ENCODE results near the gene AFM. TPM values are rescaled to one million over a fixed set of nuclear protein-coding genes. Genes with fewer than 3 reads are reported as not detected.

AFM gene
- total RNA-seq, 1 experiment from 2014 or later = 2.5 TPM

- Mint-ChIP-seq H3K4me3 (ENCODE audit: unreplicated experiment) (no peak within 1 kb of the TSS), H3K27ac (ENCODE audit: unreplicated experiment) (no peak within 1 kb of the TSS), H3K36me3 (ENCODE audit: insufficient read depth, unreplicated experiment) (no peaks in the 10 kb centered on the region), H3K27me3 (ENCODE audit: insufficient read depth, unreplicated experiment) (no peaks in the 10 kb centered on the region), H3K4me1 (ENCODE audit: low read depth, unreplicated experiment) (peaks cover 22% of the 10 kb centered on the region), H3K9me3 (ENCODE audit: unreplicated experiment) (no peaks in the 10 kb centered on the region)
- Histone ChIP-seq H3K4me3 (ENCODE audit: low read depth, low read length) (peak within 1 kb of the TSS; percentile 12), H3K4me1 (peaks cover 34% of the 10 kb centered on the region), H3K9me3 (no peaks in the 10 kb centered on the region), H3K27me3 (replicated peaks; ENCODE audit: control insufficient read depth, insufficient read depth, low read length) (no peaks in the 10 kb centered on the region), H3K36me3 (ENCODE audit: control insufficient read depth, insufficient read depth, low read length) (no peaks in the 10 kb centered on the region)
- CTCF ChIA-PET = no interaction called here
- no peak for TF ChIP-seq CTCF (IDR thresholded peaks at IDR 0.05; ENCODE audit: insufficient read depth in 1 of 2, low read depth in 1 of 2, low read length in 1 of 2, severe bottlenecking in 1 of 2, unreplicated experiment in 1 of 2)
- intact Hi-C loops (cut with micrococcal nuclease; ENCODE audit: unreplicated experiment) = no loop called here
- BruUV-seq (replicated peaks) = no TSS peak
- no peak for DNase-seq
- POLR2A ChIA-PET = no interaction called here
Measured at GRCh38 chr4:73435984-73436383, 45.6 kb upstream of the AFM start, which contains the start of gene AFP. Gene AFP, plus strand, starts transcription at chr4:73436221. Its CDS starts 42 bp downstream, at chr4:73436263.

- no peaks in the 10 kb centered on the region for H3K27me3 ChIP-seq (replicated peaks; ENCODE audit: control insufficient read depth, insufficient read depth, low read length)
- Mint-ChIP-seq H3K9me3 (ENCODE audit: unreplicated experiment) (no peaks in the 10 kb centered on the region), H3K27ac (ENCODE audit: unreplicated experiment) (no peak overlapping the region), H3K4me3 (ENCODE audit: unreplicated experiment) (no peak overlapping the region), H3K36me3 (ENCODE audit: insufficient read depth, unreplicated experiment) (no peaks in the 10 kb centered on the region), H3K4me1 (ENCODE audit: low read depth, unreplicated experiment) (peaks cover 14% of the 10 kb centered on the region), H3K27me3 (ENCODE audit: insufficient read depth, unreplicated experiment) (no peaks in the 10 kb centered on the region)
- H3K4me3 ChIP-seq (ENCODE audit: low read depth, low read length) = peak overlapping the region; percentile 12
- no peak for TF ChIP-seq CTCF (IDR thresholded peaks at IDR 0.05; ENCODE audit: insufficient read depth in 1 of 2, low read depth in 1 of 2, low read length in 1 of 2, severe bottlenecking in 1 of 2, unreplicated experiment in 1 of 2)
- CTCF ChIA-PET = no interaction called here
- H3K36me3 ChIP-seq (ENCODE audit: control insufficient read depth, insufficient read depth, low read length) = no peaks in the 10 kb centered on the region; the same call in 1 of the 2 replicates
- no peaks in the 10 kb centered on the region for H3K9me3 ChIP-seq
- BruUV-seq (replicated peaks) = no TSS peak
- peaks cover 25% of the 10 kb centered on the region for H3K4me1 ChIP-seq
- POLR2A ChIA-PET = no interaction called here
- intact Hi-C loops (cut with micrococcal nuclease; ENCODE audit: unreplicated experiment) = no loop called here
- DNase-seq = no peak
Measured at GRCh38 chr4:73436674-73437557, 44.6 kb upstream of the AFM start.

- Mint-ChIP-seq H3K36me3 (ENCODE audit: insufficient read depth, unreplicated experiment) (no peaks in the 10 kb centered on the region), H3K27ac (ENCODE audit: unreplicated experiment) (no peak overlapping the region), H3K4me1 (ENCODE audit: low read depth, unreplicated experiment) (peaks cover 8% of the 10 kb centered on the region), H3K9me3 (ENCODE audit: unreplicated experiment) (no peaks in the 10 kb centered on the region), H3K4me3 (ENCODE audit: unreplicated experiment) (no peak overlapping the region), H3K27me3 (ENCODE audit: insufficient read depth, unreplicated experiment) (no peaks in the 10 kb centered on the region)
- ChIA-PET POLR2A (no interaction called here), CTCF (interaction anchor here (1.2 kb wide), 1 partner anchor 9 kb away, joined by 3 read pairs; no protein-coding TSS in a partner anchor)
- Histone ChIP-seq H3K36me3 (ENCODE audit: control insufficient read depth, insufficient read depth, low read length) (no peaks in the 10 kb centered on the region; the same call in 1 of the 2 replicates), H3K9me3 (no peaks in the 10 kb centered on the region), H3K27me3 (replicated peaks; ENCODE audit: control insufficient read depth, insufficient read depth, low read length) (no peaks in the 10 kb centered on the region), H3K4me1 (peaks cover 18% of the 10 kb centered on the region), H3K4me3 (ENCODE audit: low read depth, low read length) (peak overlapping the region; percentile 12)
- DNase-seq = no peak
- TF ChIP-seq CTCF (IDR thresholded peaks at IDR 0.05; ENCODE audit: insufficient read depth in 1 of 2, low read depth in 1 of 2, low read length in 1 of 2, severe bottlenecking in 1 of 2, unreplicated experiment in 1 of 2) = no peak
- intact Hi-C loops (cut with micrococcal nuclease; ENCODE audit: unreplicated experiment) = no loop called here
- BruUV-seq (replicated peaks) = no TSS peak
Measured at GRCh38 chr4:73437558-73437956, 44.0 kb upstream of the AFM start.

All from Caco-2 (cell line).